ENCODE data around the gene MAD1L1.
"Not testable (repeated sequence)": the region's sequence is repeated elsewhere in the genome, so short reads cannot be mapped to it uniquely, and the experiment has no call there.

MAD1L1 gene

DNA sequence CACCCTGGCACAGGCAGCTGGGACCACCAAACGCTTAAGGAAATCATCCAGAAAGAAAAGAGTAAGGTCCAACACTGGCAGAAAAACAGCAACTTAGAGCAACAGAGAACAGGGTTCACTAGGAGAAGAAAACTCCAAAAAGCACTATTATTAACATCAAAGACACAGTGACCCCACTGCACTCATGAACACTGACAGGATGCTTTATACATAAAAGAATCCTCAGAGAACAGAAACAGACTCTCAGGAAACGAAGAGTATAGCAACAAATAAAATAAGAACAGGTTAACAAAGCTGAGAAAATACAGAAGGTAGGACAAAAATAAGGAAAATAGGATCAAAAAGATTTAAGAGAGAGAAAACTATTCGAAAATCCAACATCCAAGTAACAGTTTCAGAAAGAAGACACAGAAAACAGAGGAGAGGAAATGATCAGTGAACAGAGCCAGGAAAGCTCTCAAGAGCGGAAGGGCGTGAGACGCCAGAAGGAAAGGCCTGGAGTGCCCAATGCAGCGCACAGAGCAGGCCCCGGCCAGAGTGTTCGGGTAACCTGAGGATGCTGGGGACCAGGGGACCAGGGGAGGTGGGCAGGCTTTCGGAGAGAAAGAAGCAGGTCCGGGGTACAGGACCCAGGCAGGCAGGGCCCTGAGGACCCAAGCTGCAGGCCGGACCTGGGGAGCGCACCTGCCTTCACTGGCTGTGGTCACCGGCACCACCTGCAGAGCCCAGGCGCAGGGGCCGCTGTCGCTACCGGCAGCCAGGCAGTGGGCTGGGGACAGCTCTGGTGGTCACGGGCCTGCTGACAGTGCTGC lies 258.2 kb downstream of the MAD1L1 start:
- Histone ChIP-seq H3K9ac (ENCODE audit: low read depth in 1 of 2, low read length in 2 of 2) (no peak overlapping the region), H3K9me3 (ENCODE audit: control insufficient read depth in 2 of 2, low read length in 2 of 2) (no peaks in the 10 kb centered on the region), H3K27ac (ENCODE audit: low read depth in 2 of 2, low read length in 2 of 2) (no peak overlapping the region), H3K36me3 (ENCODE audit: control insufficient read depth in 2 of 2, insufficient read depth in 2 of 2, low read length in 2 of 2) (peaks cover 2 to 3% of the 10 kb centered on the region in 2 donors), H3K4me1 (ENCODE audit: control insufficient read depth in 2 of 2, insufficient read depth in 2 of 2, low read length in 2 of 2) (peaks cover 0 to 5% of the 10 kb centered on the region in 2 donors), H3K27me3 (ENCODE audit: control insufficient read depth in 2 of 2, insufficient read depth in 2 of 2, low read length in 2 of 2) (no peaks in the 10 kb centered on the region), H3K4me3 (ENCODE audit: low read length in 2 of 2) (no peak overlapping the region)

DNA sequence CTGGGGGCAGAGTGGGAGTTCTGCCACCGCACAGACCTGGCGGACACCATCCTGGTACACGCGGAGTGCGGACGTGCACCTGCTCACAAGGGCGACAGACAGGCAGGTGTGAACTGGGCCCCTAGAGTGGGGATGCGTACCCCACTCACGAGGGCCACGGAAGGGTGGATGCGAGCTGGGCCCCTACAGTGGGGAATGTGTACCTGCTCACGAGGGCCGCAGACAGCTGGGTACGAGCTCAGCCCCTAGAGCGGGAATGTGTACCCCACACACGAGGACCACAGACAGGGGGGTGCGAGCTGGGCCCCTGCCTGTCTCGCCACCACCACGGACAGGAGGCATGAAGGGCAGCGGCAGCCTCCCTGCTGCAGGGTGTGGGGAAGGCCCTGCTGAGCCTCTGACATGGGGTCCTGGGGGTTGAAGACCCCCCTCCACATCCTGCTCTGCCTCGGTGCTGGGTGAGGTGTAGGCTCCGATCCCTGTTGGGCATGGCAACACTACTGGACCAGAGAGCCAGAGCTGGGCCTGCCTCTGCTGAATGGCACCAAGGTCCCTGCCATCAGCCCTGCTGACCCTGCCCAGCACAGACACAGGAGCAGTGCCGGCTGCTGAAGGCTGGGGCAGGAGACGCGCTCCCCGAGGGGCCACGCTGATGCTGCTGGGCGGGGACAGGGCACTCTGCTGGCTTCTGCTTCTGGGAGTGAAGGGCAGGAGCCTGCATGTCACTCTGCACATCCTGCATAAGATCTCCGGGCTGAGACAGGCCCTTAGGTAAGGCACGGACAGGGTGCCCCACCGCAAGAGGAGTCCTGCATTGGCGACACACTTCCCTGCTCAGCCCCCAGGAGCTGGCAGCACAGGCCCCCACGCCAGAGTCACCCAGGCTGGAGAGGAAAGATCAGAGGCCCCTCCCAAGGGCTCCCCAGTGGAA lies 259.2 kb downstream of the MAD1L1 start:
- H3K4me1 ChIP-seq (ENCODE audit: control insufficient read depth in 2 of 2, insufficient read depth in 2 of 2, low read length in 2 of 2): peaks cover 0 to 5% of the 10 kb centered on the region in 2 donors
- H3K27ac ChIP-seq (ENCODE audit: low read depth in 2 of 2, low read length in 2 of 2): no peak overlapping the region
- H3K4me3 ChIP-seq (ENCODE audit: low read length in 2 of 2): no peak overlapping the region
- no peaks in the 10 kb centered on the region for H3K27me3 ChIP-seq (ENCODE audit: control insufficient read depth in 2 of 2, insufficient read depth in 2 of 2, low read length in 2 of 2)
- no peaks in the 10 kb centered on the region for H3K9me3 ChIP-seq (ENCODE audit: control insufficient read depth in 2 of 2, low read length in 2 of 2)
- peaks cover 2 to 3% of the 10 kb centered on the region in 2 donors for H3K36me3 ChIP-seq (ENCODE audit: control insufficient read depth in 2 of 2, insufficient read depth in 2 of 2, low read length in 2 of 2)
- no peak overlapping the region for H3K9ac ChIP-seq (ENCODE audit: low read depth in 1 of 2, low read length in 2 of 2)

GRCh38 chr7:1972744-1973143 lies 260.0 kb downstream of the MAD1L1 start:
- H3K27me3 ChIP-seq (ENCODE audit: control insufficient read depth in 2 of 2, insufficient read depth in 2 of 2, low read length in 2 of 2): no peaks in the 10 kb centered on the region
- peaks cover 0 to 5% of the 10 kb centered on the region in 2 donors for H3K4me1 ChIP-seq (ENCODE audit: control insufficient read depth in 2 of 2, insufficient read depth in 2 of 2, low read length in 2 of 2)
- H3K27ac ChIP-seq (ENCODE audit: low read depth in 2 of 2, low read length in 2 of 2): no peak overlapping the region
- peaks cover 0 to 5% of the 10 kb centered on the region in 2 donors for H3K36me3 ChIP-seq (ENCODE audit: control insufficient read depth in 2 of 2, insufficient read depth in 2 of 2, low read length in 2 of 2)
- H3K9ac ChIP-seq (ENCODE audit: low read depth in 1 of 2, low read length in 2 of 2): no peak overlapping the region
- no peak overlapping the region for H3K4me3 ChIP-seq (ENCODE audit: low read length in 2 of 2)
- no peaks in the 10 kb centered on the region for H3K9me3 ChIP-seq (ENCODE audit: control insufficient read depth in 2 of 2, low read length in 2 of 2)

DNA sequence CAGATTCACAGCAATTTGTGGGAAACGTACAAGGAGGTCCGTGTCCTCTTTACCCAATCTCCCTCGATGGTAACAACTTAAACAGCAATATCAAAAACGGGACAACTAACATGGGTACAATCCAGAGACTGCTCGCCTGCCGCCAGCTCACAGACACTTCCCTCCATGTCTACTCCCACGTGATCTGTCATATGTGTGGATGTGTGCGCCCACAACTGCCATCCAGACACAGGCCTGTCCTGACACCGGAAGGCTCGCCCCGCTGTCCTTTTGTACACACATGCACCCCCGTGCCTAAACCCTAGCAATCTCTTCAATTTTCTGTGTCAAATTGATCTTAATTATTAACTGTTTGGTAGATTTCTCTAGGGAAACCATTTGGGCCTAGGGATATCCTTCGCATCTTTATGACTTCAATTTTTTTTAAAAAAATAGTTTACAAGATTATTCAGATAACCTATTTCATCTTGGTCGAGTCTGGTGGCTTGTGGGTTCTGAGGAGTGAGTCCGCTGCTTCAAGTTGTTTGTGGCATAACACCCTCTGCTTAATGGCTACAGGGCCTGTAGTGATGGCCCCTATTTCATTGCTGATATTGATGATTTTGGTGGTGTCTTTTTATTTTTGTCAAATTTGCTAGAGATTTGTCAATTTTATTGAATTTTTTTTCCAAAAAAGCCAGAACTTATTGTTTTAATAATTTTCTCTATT lies 260.6 kb downstream of the MAD1L1 start:
- no peak overlapping the region for H3K27ac ChIP-seq (ENCODE audit: low read depth in 2 of 2, low read length in 2 of 2)
- no peak overlapping the region for H3K4me3 ChIP-seq (ENCODE audit: low read length in 2 of 2)
- H3K27me3 ChIP-seq (ENCODE audit: control insufficient read depth in 2 of 2, insufficient read depth in 2 of 2, low read length in 2 of 2): no peaks in the 10 kb centered on the region
- H3K4me1 ChIP-seq (ENCODE audit: control insufficient read depth in 2 of 2, insufficient read depth in 2 of 2, low read length in 2 of 2): peaks cover 0 to 5% of the 10 kb centered on the region in 2 donors
- H3K9me3 ChIP-seq (ENCODE audit: control insufficient read depth in 2 of 2, low read length in 2 of 2): no peaks in the 10 kb centered on the region
- no peak overlapping the region for H3K9ac ChIP-seq (ENCODE audit: low read depth in 1 of 2, low read length in 2 of 2)
- H3K36me3 ChIP-seq (ENCODE audit: control insufficient read depth in 2 of 2, insufficient read depth in 2 of 2, low read length in 2 of 2): peaks cover 0 to 5% of the 10 kb centered on the region in 2 donors

- Histone ChIP-seq H3K27ac (ENCODE audit: low read depth in 2 of 2, low read length in 2 of 2) (no peak overlapping the region), H3K9ac (ENCODE audit: low read depth in 1 of 2, low read length in 2 of 2) (no peak overlapping the region), H3K36me3 (ENCODE audit: control insufficient read depth in 2 of 2, insufficient read depth in 2 of 2, low read length in 2 of 2) (peaks cover 0 to 3% of the 10 kb centered on the region in 2 donors), H3K4me3 (ENCODE audit: low read length in 2 of 2) (no peak overlapping the region), H3K4me1 (ENCODE audit: control insufficient read depth in 2 of 2, insufficient read depth in 2 of 2, low read length in 2 of 2) (peaks cover 0 to 5% of the 10 kb centered on the region in 2 donors), H3K9me3 (ENCODE audit: control insufficient read depth in 2 of 2, low read length in 2 of 2) (no peaks in the 10 kb centered on the region), H3K27me3 (ENCODE audit: control insufficient read depth in 2 of 2, insufficient read depth in 2 of 2, low read length in 2 of 2) (no peaks in the 10 kb centered on the region)
These were observed 261.9 kb downstream of the MAD1L1 start for GRCh38 chr7:1970895-1971294.

- H3K4me1 ChIP-seq (ENCODE audit: control insufficient read depth in 2 of 2, insufficient read depth in 2 of 2, low read length in 2 of 2): not testable (repeated sequence)
These were observed 262.5 kb downstream of the MAD1L1 start for GRCh38 chr7:1970285-1970660.

DNA sequence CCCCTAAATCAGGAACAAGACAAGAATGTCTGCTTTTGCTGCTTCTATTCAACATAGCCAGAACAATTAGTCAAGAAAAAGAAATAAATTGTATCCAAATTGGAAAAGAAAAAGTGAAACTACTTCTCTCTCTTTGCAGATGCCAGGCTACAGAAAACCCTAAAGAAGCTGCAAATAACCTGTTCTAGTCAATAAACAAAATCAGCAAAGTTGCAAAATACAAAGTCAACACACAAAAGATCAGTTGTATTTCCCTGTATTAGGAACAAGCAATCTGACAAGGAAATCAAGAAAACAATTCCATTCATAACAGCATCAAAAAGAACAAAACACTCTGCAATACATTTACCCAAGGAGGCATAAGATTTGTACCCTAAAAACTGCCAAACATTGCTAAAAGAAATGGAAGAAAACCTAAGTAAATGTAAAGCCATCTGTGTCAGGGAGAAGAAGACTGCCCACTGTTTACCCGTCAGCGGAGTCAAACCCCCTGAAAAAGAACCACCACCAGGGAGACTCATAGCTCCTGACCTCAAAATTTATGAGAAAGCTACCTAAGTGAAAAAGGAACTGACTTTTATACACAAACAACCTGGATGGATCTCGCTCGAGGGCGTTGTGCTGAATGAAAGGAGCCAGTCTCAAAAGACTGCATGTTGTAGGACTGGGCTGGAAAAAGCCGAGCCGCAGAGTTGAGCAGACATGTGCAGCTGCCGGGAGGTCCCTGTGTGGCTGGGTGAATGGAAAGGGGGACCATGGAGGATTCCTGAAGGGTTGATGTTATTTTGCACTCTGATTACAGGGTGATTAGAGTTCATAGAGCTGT lies 263.1 kb downstream of the MAD1L1 start:
- Histone ChIP-seq H3K27me3 (ENCODE audit: control insufficient read depth in 2 of 2, insufficient read depth in 2 of 2, low read length in 2 of 2) (no peaks in the 10 kb centered on the region), H3K36me3 (ENCODE audit: control insufficient read depth in 2 of 2, insufficient read depth in 2 of 2, low read length in 2 of 2) (peaks cover 0 to 3% of the 10 kb centered on the region in 2 donors), H3K9ac (ENCODE audit: low read depth in 1 of 2, low read length in 2 of 2) (no peak overlapping the region), H3K27ac (ENCODE audit: low read depth in 2 of 2, low read length in 2 of 2) (no peak overlapping the region), H3K9me3 (ENCODE audit: control insufficient read depth in 2 of 2, low read length in 2 of 2) (no peaks in the 10 kb centered on the region), H3K4me3 (ENCODE audit: low read length in 2 of 2) (no peak overlapping the region), H3K4me1 (ENCODE audit: control insufficient read depth in 2 of 2, insufficient read depth in 2 of 2, low read length in 2 of 2) (no peaks in the 10 kb centered on the region)

More at GRCh38 chr7:1970285-1970660, 262.5 kb downstream of the MAD1L1 start:
- H3K9ac ChIP-seq (ENCODE audit: low read depth in 1 of 2, low read length in 2 of 2); H3K4me3 ChIP-seq (ENCODE audit: low read length in 2 of 2); H3K36me3 ChIP-seq (ENCODE audit: control insufficient read depth in 2 of 2, insufficient read depth in 2 of 2, low read length in 2 of 2); H3K27me3 ChIP-seq (ENCODE audit: control insufficient read depth in 2 of 2, insufficient read depth in 2 of 2, low read length in 2 of 2); H3K9me3 ChIP-seq (ENCODE audit: control insufficient read depth in 2 of 2, low read length in 2 of 2); H3K27ac ChIP-seq (ENCODE audit: low read depth in 2 of 2, low read length in 2 of 2): not testable (repeated sequence)

- Histone ChIP-seq H3K4me1 (ENCODE audit: control insufficient read depth in 2 of 2, insufficient read depth in 2 of 2, low read length in 2 of 2) (no peaks in the 10 kb centered on the region), H3K4me3 (ENCODE audit: low read length in 2 of 2) (no peak overlapping the region), H3K9ac (ENCODE audit: low read depth in 1 of 2, low read length in 2 of 2) (no peak overlapping the region), H3K9me3 (ENCODE audit: control insufficient read depth in 2 of 2, low read length in 2 of 2) (no peaks in the 10 kb centered on the region), H3K27me3 (ENCODE audit: control insufficient read depth in 2 of 2, insufficient read depth in 2 of 2, low read length in 2 of 2) (no peaks in the 10 kb centered on the region), H3K27ac (ENCODE audit: low read depth in 2 of 2, low read length in 2 of 2) (no peak overlapping the region), H3K36me3 (ENCODE audit: control insufficient read depth in 2 of 2, insufficient read depth in 2 of 2, low read length in 2 of 2) (peaks cover 0 to 3% of the 10 kb centered on the region in 2 donors)
These were observed 264.2 kb downstream of the MAD1L1 start for GRCh38 chr7:1968397-1969111.

Measured in mucosa of rectum (tissue), 2 donors.